Measurements from ENCODE around the gene MMS22L. TPM values are rescaled to one million over a fixed set of nuclear protein-coding genes. Genes with fewer than 3 reads are reported as not detected.

MMS22L gene
- polyA plus RNA-seq, 1 donor (not counting 4 experiments of a cell fraction or from before 2014, with no cell fraction given), result 14.3 TPM

- Histone ChIP-seq H3K4me3 (ENCODE audit: control insufficient read depth in 2 of 3, extremely low read depth in 1 of 3, insufficient read depth in 2 of 3, low read depth in 1 of 3, low read length in 3 of 3) (no peak overlapping the region), H3K9me1 (ENCODE audit: control insufficient read depth, extremely low read depth, insufficient read depth, low read length) (no peaks in the 10 kb centered on the region), H3K4me1 (ENCODE audit: control insufficient read depth, extremely low read depth, insufficient read depth, low read length) (no peaks in the 10 kb centered on the region), H3K9me3 (ENCODE audit: control insufficient read depth, low read depth, low read length) (no peaks in the 10 kb centered on the region), H3K4me2 (ENCODE audit: control insufficient read depth, extremely low read depth, insufficient read depth, low read depth, low read length) (no peak overlapping the region), H2AFZ (ENCODE audit: control insufficient read depth, low read length) (no peak overlapping the region), H3K27me3 (ENCODE audit: control insufficient read depth, extremely low read depth, insufficient read depth, low read length) (no peaks in the 10 kb centered on the region), H3K27ac (ENCODE audit: control insufficient read depth, insufficient read depth, low read length) (no peak overlapping the region), H3K9ac (ENCODE audit: control insufficient read depth, extremely low read depth, insufficient read depth, low read length) (no peak overlapping the region), H4K20me1 (ENCODE audit: control insufficient read depth, extremely low read depth, insufficient read depth, low read length) (no peaks in the 10 kb centered on the region), H3K79me2 (ENCODE audit: control insufficient read depth, insufficient read depth, low read length) (no peaks in the 10 kb centered on the region), H3K36me3 (ENCODE audit: control insufficient read depth in 2 of 2, extremely low read depth in 1 of 2, insufficient read depth in 2 of 2, low read length in 2 of 2) (peaks cover 0 to 1% of the 10 kb centered on the region in 2 experiments)
- dilution Hi-C loops (cut with MboI; ENCODE audit: extremely low pct_ligation_motif_present, low sequenced_read_pairs), result no loop called here
- DNase-seq (ENCODE audit: low read depth, low spot score), result no peak
- FAIRE-seq, result no peak
- TF ChIP-seq, protein P1, sequence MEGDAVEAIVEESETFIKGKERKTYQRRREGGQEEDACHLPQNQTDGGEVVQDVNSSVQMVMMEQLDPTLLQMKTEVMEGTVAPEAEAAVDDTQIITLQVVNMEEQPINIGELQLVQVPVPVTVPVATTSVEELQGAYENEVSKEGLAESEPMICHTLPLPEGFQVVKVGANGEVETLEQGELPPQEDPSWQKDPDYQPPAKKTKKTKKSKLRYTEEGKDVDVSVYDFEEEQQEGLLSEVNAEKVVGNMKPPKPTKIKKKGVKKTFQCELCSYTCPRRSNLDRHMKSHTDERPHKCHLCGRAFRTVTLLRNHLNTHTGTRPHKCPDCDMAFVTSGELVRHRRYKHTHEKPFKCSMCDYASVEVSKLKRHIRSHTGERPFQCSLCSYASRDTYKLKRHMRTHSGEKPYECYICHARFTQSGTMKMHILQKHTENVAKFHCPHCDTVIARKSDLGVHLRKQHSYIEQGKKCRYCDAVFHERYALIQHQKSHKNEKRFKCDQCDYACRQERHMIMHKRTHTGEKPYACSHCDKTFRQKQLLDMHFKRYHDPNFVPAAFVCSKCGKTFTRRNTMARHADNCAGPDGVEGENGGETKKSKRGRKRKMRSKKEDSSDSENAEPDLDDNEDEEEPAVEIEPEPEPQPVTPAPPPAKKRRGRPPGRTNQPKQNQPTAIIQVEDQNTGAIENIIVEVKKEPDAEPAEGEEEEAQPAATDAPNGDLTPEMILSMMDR (optimal IDR thresholded peaks at IDR 0.05 in 1 of 3, IDR thresholded peaks at IDR 0.05 in 1 of 3, conservative IDR thresholded peaks at IDR 0.05 in 1 of 3; ENCODE audit: extremely low read depth in 1 of 3, insufficient read depth in 2 of 3, low read length in 3 of 3), result no peak
- no peak for TF ChIP-seq EZH2 (IDR thresholded peaks at IDR 0.05; ENCODE audit: low read length)
Measured at GRCh38 chr6:97177905-97178304, 105.1 kb downstream of the MMS22L start.

DNA sequence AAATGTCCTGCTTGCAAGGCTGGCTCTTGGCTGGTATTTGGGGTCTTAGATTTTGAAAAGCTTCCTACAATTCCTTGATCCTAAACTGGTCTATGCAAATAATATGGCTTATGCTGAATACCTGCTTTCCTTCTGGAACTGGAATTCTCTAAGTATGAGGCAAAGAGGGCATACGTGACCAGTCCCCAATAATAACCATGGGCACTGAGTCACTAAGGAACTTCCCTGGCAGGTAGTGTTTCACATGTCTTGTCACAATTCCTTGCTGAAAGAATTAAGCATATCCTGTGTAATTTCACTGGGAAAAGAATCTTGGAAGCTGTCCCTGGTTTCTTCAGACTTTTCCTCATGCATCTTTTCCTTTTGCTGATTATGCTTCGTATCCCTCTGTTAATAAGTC, 106.5 kb downstream of the MMS22L start:
- Histone ChIP-seq H3K27me3 (ENCODE audit: control insufficient read depth, extremely low read depth, insufficient read depth, low read length) (no peaks in the 10 kb centered on the region), H3K36me3 (ENCODE audit: control insufficient read depth in 2 of 2, extremely low read depth in 1 of 2, insufficient read depth in 2 of 2, low read length in 2 of 2) (peaks cover 0 to 1% of the 10 kb centered on the region in 2 experiments), H3K9ac (ENCODE audit: control insufficient read depth, extremely low read depth, insufficient read depth, low read length) (no peak overlapping the region), H3K27ac (ENCODE audit: control insufficient read depth, insufficient read depth, low read length) (no peak overlapping the region), H3K9me1 (ENCODE audit: control insufficient read depth, extremely low read depth, insufficient read depth, low read length) (no peaks in the 10 kb centered on the region), H3K4me3 (ENCODE audit: control insufficient read depth in 2 of 3, extremely low read depth in 1 of 3, insufficient read depth in 2 of 3, low read depth in 1 of 3, low read length in 3 of 3) (no peak overlapping the region), H3K4me1 (ENCODE audit: control insufficient read depth, extremely low read depth, insufficient read depth, low read length) (no peaks in the 10 kb centered on the region), H4K20me1 (ENCODE audit: control insufficient read depth, extremely low read depth, insufficient read depth, low read length) (no peaks in the 10 kb centered on the region), H2AFZ (ENCODE audit: control insufficient read depth, low read length) (no peak overlapping the region), H3K79me2 (ENCODE audit: control insufficient read depth, insufficient read depth, low read length) (no peaks in the 10 kb centered on the region), H3K9me3 (ENCODE audit: control insufficient read depth, low read depth, low read length) (no peaks in the 10 kb centered on the region), H3K4me2 (ENCODE audit: control insufficient read depth, extremely low read depth, insufficient read depth, low read depth, low read length) (no peak overlapping the region)
- DNase-seq (ENCODE audit: low read depth, low spot score), result no peak
- dilution Hi-C loops (cut with MboI; ENCODE audit: extremely low pct_ligation_motif_present, low sequenced_read_pairs), result no loop called here
- no peak for FAIRE-seq
- TF ChIP-seq EZH2 (IDR thresholded peaks at IDR 0.05; ENCODE audit: low read length), result no peak
- TF ChIP-seq, protein P1 (optimal IDR thresholded peaks at IDR 0.05 in 1 of 3, IDR thresholded peaks at IDR 0.05 in 1 of 3, conservative IDR thresholded peaks at IDR 0.05 in 1 of 3; ENCODE audit: extremely low read depth in 1 of 3, insufficient read depth in 2 of 3, low read length in 3 of 3), result no peak
